ENCODE measurements around the gene NOSIP.
"Not testable (repeated sequence)": the region's sequence is repeated elsewhere in the genome, so short reads cannot be mapped to it uniquely, and the experiment has no call there.

NOSIP gene, protein sequence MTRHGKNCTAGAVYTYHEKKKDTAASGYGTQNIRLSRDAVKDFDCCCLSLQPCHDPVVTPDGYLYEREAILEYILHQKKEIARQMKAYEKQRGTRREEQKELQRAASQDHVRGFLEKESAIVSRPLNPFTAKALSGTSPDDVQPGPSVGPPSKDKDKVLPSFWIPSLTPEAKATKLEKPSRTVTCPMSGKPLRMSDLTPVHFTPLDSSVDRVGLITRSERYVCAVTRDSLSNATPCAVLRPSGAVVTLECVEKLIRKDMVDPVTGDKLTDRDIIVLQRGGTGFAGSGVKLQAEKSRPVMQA

DNA sequence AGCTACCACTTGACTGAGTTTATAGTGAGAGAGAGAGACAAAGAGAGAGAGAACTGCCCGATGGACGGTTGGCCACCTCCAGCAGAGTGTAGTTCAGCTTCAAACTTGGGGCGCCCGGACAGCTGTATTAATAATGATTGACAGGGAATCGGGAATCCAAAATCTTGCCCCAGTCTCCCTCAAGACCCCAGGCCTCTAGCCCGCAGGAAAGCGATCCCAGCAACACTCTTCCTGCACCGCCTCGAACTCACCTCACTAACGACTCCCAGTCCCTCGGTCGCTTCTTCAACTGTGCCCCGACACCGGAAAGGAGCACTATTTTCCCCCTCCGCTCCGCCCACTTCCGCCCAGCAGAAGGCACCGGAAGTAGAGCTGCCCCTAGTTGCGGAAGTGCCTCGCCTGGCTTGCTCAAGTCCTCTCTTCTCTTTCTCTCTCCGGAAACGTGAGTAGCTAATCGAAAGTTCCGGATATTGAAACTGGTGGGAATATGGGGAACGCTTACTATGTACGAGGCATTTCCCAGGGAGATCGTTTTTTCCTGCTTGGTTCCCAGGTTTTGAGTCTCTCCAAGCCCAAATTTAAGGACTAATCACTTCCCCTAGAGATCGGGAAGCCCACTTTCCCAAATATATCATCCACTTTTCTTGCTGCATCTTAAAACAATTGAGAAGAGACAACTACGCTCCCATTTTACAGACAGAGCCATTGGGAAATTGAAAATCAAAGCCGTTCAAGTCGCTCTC, at the start of gene NOSIP:
TSS of gene NOSIP (minus strand) at position 293 of the 743 bp plus-strand sequence. CDS start 19,865 bp downstream, outside the sequence.
- DNase-seq, result peak; percentile 98

DNA sequence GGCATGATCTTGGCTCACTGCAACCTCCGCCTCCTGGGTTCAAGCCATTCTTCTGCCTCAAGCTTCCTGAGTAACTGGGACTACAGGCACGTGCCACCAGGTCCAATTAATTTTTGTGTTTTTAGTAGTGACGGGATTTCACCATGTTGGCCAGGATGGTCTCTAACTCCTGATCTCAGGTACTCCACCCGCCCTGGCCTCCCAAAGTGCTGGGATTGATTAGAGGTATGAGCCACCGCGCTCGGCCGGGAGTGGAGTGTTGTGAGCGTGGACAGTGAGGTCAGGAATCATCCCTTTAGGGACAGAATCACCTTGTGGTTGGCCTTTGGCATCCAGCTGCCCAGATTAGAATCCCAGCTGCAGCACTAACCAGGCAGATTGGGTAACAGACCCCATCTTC, 49.3 kb upstream of the NOSIP start:
- DNase-seq, result no peak

DNA sequence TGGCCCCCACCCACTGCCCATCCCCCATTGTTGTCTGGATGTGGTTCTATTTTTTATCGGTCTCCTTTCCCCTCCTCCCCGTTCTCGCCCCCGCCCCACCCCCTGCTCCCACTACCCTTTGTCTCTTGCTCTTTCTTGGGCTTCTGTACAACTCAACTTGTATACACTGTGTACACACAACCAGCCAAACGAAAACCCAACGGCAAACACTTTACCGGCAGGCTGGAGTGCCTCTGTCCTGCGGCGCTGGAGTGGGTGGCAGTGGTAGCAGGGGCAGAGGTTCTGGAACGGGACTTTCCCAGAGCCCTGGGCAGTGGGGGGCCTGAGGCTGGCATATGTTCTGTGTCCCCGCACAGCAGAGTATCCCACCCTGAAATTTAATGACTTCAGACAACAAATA, 45.9 kb upstream of the NOSIP start:
- no peak for DNase-seq

DNA sequence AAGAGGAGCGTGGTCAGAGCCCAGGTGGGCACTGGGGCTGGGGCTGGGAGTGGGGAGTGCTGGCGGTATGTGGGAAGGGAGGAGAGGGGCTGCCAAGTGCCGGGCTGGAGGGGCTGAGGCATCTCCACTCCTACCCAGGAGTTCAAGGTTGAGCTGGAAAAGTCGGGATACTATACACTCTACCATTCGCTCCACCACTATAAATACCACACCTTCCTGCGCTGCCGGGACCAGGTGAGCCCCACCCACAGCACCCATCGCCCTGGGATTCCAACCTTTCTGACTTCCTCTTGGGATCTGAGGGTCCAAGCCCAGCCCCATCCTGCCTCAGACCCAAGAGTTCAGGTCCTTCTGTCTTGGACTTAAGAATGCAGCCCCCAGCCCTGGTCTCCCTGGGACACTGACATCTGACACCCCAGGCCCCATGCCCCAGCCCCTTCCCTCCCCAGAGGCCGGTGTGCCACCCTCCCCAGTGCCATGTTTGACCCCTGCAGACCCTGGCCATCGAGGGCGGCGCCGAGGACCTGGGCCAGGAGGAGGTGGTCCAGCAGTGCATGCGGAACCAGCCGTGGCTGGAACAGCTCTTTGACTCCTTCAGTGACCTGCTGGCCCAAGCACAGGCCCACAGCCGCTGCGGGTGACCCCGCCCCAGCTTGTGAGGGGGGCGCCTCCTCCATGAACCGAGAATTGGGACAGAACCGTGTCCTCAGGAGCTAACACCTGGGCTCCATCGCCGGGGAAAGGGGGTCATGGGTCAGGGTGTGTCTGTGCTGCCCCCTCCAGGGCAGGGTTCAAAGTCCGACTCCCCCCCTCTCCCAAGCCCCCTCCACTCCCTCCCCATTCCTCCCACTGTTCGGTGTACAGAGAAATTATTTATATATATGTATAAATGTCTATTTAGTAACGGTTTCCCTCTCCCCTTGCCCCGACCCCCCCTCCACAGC, 44.9 kb upstream of the NOSIP start:
- DNase-seq, result no peak

DNA sequence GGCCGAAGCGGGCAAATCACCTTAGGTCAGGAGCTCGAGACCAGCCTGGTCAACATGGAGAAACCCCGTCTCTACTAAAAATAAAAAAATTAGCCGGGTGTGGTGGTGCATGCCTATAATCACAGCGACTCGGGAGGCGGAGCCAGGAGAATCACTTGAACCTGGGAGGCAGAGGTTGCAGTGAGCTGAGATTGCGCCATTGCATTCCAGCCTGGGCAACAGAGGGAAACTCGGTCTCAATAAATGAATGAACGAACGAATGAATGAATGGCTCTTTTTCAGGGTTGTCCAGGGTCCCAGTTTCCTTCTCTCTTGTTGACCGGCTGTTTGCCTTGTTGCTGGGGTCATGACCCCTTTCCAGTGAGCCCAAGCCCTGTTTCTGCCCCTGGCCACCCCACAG, 37.5 kb upstream of the NOSIP start:
- DNase-seq, result not testable (repeated sequence)

DNA sequence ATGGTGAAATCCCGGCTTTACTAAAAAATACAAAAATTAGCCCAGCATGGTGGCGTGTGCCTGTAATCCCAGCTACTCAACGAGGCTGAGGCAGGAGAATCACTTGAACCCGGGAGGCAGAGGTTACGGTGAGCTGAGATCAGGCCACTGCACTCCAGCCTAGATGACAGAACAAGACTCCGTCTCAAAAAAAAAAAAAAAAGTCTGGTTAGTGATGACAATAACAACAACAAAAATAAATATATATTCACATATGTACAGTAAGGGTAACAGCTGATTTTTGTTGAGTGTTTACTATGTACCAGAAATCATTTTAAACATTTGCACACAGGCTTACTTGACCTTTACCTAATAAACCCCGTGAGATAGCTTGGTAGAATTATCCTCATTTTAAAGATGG, 36.6 kb upstream of the NOSIP start:
- DNase-seq, result no peak

DNA sequence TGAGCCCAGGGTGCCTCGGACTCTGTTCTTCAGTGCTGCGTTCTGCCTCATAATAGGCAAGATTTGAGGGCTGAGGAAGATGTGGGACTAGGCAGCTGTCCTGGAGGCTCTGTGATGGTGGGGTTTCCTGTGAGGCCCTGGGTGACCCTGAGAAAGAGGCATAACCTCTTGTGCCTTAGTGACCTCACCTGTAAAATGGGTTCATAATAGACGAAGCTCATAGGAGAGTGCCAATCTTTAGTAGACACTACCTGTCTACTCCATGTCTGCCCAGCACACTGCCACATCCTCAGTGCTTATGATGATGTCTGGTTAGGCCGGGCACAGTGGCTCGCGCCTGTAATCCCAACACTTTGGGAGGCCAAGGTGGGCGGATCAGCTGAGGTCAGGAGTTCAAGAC, 36.2 kb upstream of the NOSIP start:
- DNase-seq, result no peak

DNA sequence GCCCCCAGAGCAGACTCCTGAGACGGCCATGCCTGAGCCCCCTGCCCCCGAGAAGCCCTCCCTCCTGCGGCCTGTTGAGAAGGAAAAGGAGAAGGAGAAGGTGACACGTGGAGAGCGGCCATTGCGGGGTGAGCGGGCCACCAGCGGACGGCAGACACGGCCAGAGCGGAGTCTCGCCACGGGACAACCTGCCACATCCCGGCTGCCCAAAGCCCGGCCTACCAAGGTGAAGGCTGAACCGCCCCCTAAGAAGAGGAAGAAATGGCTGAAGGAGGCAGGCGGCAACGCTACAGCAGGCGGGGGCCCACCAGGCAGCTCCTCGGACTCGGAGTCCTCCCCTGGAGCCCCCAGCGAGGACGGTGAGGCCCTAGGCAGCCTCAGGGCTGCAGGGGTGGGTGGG, 35.5 kb upstream of the NOSIP start:
- DNase-seq, result no peak

DNA sequence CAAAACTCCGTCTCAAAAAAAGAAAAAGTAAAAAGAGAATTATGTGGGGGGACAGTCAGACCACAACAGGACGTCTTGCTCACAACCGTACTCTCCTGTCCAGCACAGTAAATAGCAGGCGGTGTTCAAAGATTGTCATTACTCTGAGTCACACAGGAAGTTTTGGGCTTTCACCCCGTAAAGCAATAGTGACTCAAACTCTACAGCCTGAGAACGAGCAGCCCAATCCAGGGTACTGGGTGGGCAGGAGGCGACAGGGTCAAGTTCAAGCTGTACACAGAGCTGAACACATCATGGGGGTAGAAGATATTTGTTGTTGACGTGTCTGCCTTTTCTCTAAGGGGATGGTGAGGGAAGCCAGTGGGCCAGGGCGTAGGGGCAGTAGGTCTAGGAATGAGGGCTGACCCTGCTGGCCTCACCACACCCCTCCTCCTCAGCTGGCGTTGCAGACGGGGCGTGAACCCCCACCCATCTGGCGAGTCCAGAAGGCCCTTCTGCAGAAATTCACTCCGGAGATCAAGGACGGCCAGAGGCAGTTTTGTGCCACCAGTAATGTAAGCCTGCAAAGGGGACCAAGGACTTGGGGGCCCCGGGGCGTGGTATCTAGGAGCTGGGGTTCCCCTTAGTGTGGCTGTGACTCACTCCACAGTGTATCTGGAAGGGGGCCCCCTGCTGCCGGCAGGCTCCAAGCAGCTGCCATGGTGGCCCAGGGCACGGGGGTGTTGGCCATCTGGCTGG, 33.9 kb upstream of the NOSIP start:
- no peak for DNase-seq

DNA sequence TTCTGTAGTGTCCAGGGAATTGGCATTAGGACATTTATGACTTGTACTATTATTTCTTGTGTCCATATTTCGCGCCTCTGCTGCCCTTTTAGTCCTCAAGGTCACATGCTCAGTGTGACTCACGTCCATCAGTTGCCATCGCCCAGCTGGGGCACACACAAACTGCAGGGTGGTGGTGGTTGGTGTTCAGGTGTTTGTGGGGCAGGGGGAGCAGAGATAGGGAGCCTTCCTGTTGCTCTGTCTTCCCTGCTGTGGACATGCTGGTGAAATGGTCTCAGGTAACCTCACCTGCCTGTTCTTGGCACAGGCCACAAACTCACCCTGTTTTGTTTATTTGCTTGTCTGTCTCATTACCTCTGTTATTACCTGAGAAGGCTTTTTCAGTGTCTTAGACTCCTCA, 33.0 kb upstream of the NOSIP start:
- DNase-seq, result no peak

DNA sequence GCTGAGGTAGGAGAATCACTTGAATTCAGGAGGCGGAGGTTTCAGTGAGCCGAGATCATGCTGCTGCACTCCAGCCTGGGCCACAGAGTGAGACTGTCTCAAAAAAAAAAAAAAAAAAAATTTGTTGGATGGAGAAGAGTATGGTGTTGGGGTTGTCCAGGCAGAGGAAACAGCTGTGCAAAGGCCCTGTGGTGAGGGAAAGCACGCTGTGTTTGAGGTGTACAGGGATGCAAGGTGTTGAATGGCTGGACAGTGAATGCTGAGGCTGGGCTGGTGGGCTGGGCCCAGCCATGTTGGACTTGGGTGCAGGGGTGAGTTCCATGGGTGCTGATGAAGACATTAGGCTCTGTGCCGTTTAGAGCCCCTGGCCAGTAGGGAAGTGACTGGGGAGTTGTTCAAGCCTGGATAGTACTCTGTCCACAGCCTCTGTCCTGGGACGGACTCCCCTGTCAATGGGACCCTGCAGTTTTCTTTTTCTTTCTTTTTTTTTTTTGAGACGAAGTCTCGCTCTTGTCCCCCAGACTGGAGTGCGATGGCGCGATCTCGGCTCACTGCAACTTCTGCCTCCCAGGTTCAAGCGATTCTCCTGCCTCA, 29.2 kb upstream of the NOSIP start:
- no peak for DNase-seq

DNA sequence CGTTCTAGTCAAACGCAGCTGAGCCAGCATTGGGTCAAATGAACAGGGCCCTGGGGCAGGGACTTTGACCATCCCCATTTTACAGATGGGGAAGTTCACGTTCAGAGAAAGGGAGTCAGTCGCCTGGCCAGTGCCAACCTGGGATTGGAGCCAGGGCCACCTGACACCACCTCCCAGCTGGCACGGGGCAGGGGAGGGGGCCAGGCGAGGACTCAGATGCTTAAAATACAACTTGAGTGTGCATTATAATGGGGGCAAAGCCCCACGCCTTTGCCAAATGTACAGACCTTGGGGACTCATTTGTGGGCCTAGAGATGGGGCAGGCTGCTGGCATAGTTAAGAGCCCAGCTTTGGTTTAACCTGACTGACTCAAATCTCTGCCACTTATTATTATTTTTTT, 25.2 kb upstream of the NOSIP start:
- DNase-seq, result no peak

DNA sequence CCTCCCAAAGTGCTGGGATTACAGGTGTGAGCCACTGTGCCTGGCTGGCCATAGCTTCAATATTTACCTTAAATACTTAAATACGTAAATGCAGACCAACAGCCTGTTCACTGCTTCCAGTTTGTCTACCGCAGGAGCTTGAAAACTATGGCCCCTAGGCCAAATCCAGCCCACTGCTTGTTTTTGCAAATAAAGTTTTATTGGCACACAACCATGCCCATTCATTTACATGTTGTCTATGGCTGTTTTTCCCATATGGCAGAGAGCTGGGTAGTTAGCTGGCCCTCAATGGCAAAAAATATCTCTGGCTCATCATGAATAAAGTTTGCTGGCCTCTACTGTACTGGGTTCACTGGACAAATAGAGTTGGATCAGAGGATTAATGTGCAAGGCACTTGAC, 22.4 kb upstream of the NOSIP start:
- no peak for DNase-seq

DNA sequence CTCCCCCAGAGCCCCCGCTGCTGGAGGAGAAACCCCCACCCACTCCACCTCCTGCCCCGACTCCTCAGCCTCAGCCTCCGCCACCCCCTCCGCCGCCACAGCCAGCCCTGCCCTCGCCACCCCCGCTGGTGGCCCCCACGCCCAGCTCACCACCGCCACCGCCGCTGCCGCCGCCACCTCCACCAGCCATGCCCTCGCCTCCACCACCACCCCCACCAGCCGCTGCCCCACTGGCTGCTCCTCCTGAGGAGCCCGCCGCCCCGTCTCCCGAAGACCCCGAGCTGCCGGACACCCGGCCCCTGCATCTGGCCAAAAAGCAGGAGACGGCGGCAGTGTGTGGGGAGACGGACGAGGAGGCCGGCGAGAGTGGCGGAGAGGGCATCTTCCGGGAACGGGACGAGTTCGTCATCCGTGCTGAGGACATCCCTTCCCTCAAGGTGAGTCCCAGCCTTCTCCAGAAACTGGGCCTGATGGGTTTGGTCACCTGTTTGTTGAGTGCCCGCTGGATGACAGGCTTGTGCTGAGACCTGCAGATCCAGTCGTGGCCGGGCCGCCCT, 21.2 kb upstream of the NOSIP start:
- no peak for DNase-seq

DNA sequence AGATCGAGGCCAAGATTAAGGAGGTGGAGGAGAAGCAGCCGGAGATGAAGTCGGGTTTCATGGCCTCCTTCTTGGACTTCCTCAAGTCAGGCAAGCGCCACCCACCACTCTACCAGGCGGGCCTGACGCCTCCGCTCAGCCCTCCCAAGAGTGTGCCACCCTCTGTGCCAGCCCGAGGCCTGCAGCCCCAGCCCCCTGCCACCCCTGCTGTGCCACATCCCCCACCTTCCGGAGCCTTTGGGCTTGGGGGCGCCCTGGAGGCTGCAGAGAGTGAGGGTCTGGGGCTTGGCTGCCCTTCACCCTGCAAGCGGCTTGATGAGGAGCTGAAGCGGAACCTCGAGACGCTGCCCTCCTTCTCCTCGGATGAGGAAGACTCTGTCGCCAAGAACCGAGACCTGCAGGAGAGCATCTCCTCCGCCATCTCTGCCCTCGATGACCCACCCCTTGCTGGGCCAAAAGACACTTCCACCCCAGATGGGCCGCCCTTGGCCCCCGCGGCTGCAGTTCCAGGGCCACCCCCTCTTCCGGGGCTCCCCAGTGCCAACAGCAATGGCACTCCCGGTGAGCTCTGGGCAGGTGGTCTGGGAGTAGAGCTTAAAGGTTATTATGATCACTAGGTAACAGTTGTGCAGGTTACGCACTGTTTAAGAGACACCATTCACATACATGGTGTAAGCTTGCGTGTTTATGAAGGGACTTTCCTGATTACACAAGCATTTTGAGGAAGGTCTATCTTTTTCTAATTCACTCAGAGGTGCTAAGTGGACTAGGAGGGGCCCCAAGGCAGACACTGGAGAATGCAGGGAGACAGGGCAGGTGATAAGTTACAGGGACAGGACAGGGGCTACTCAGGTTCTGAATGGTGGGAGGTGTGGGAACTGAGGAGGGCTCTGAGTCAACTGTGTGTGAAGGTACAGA, 19.3 kb upstream of the NOSIP start:
- no peak for DNase-seq

DNA sequence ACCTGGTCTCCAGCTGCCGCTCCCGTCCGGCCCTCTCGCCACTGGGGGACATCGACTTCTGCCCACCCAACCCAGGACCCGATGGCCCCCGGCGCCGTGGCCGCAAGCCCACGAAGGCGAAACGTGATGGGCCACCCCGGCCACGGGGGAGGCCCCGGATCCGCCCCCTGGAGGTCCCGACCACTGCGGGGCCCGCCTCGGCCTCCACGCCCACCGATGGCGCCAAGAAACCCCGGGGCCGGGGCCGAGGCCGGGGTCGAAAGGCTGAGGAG, 17.3 kb upstream of the NOSIP start:
- no peak for DNase-seq

DNA sequence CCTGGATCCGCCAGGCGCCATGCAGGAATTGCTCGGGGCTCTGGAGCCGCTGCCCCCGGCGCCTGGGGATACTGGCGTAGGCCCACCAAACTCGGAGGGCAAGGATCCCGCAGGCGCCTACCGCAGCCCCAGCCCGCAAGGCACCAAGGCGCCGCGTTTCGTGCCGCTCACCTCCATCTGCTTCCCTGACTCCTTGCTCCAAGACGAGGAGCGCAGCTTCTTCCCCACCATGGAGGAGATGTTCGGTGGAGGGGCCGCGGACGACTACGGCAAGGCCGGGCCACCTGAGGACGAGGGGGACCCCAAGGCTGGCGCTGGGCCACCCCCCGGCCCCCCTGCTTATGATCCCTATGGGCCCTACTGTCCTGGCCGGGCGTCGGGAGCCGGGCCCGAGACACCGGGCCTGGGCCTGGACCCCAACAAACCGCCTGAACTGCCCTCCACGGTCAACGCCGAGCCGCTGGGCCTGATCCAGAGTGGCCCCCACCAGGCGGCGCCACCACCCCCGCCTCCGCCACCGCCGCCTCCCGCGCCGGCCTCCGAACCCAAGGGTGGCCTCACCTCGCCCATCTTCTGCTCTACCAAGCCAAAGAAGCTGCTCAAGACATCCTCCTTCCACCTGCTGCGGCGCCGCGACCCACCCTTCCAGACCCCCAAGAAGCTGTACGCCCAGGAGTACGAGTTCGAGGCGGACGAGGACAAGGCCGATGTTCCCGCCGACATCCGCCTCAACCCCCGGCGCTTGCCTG, 16.8 kb upstream of the NOSIP start:
- DNase-seq, result no peak

DNA sequence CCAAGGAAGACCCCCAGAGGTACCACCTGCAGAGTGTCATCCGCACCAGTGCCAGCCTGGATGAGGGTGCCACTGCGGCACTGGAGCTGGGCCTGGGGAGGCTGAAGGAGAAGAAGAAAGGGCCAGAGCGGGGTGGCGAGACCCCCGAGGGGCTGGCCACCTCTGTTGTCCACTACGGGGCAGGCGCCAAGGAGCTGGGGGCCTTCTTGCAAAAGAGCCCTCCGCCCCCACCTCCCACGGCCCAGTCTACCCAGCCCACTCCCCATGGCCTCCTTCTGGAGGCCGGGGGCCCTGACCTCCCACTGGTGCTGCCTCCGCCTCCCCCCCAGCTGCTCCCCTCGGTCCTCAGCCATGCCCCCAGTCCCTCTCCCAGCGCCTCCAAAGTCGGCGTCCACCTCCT, 16.1 kb upstream of the NOSIP start:
- no peak for DNase-seq

DNA sequence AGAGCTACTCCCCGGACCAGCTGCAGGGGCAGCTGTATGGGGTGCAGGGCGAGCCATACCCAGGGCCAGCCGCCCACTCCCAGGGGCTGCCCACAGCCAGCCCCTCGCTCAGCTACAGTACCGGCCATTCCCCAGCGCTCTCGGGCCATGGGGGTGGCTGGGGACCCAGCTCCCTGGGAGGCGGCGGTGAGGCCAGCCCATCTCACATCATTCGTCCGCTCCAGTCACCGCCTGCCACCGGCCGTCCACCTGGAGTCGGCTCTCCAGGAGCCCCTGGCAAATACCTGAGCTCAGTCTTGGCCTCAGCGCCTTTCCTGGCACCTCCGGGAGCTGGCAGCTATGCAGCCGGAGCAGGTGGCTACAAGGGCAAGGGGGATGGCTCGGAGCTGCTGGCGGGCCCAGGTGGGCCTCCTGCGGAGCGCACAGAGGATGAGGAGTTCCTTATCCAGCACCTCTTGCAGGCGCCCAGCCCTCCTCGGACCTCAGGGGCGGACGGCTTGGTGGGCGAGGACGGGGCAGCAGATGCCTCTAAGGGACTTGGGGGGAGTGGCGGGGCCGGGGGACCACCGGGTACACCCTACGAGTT, 15.6 kb upstream of the NOSIP start:
- no peak for DNase-seq
